HCT116 (cell line): ENCODE measurements around the gene CTAGE8.
"Not testable (repeated sequence)": the region's sequence is repeated elsewhere in the genome, so short reads cannot be mapped to it uniquely, and the experiment has no call there.

Source experiments
- CBX3 ChIP-seq: IDR thresholded peaks from 2 replicates; pipeline ENCODE4 v1.6.1; 2012; ENCODE audit warnings: low read depth
- EZH2 ChIP-seq: fragments of 200-600 bp; sonication (generic); IDR thresholded peaks from 2 replicates; pipeline ENCODE4 v1.6.1; 2017; ENCODE audit warnings: antibody characterized with exemption, mixed run types
- FOSL1 ChIP-seq: IDR thresholded peaks from 2 replicates; pipeline ENCODE4 v1.6.1; 2012; ENCODE audit warnings: low read depth
- JUND ChIP-seq: IDR thresholded peaks from 2 replicates; pipeline ENCODE4 v1.6.1; 2012
- MAX ChIP-seq: IDR thresholded peaks from 2 replicates; pipeline ENCODE4 v1.6.1; 2012
- POLR2A ChIP-seq: IDR thresholded peaks from 2 replicates; pipeline ENCODE4 v1.7.0; 2011; ENCODE audit warnings: borderline replicate concordance; ENCODE audit not compliant: insufficient read depth, insufficient read length; ENCODE audit errors: extremely low read depth
- REST ChIP-seq: IDR thresholded peaks from 2 replicates; pipeline ENCODE4 v1.6.1; 2012; ENCODE audit warnings: low read depth
- SIN3A ChIP-seq: IDR thresholded peaks from 2 replicates; pipeline ENCODE4 v1.6.1; 2012; ENCODE audit warnings: low read depth
- SP1 ChIP-seq: IDR thresholded peaks from 2 replicates; pipeline ENCODE4 v1.6.1; 2012; ENCODE audit warnings: low read depth
- SRF ChIP-seq: IDR thresholded peaks from 2 replicates; pipeline ENCODE4 v1.6.1; 2012; ENCODE audit warnings: low read depth
- ZNF274 ChIP-seq: fragments of 200-500 bp; sonication (Bioruptor generic); IDR thresholded peaks from 2 replicates; pipeline ENCODE4 v1.6.1; 2014; ENCODE audit warnings: mild to moderate bottlenecking, low read depth, low read length, inconsistent platforms
- TF ChIP-seq, protein P1 (sequence below), 3 experiments: fragments of 200-600 bp in 1 of 3; sonication (generic) in 1 of 3; IDR thresholded peaks in 2 of 3; conservative IDR thresholded peaks in 1 of 3; 2 replicates each; pipeline ENCODE4 v1.5.1; 2012 to 2017; ENCODE audit warnings: low read depth in 2 of 3, low read length in 2 of 3, antibody characterized with exemption in 1 of 3, borderline replicate concordance in 1 of 3, control low read depth in 1 of 3, mild to moderate bottlenecking in 1 of 3, mixed read lengths in 1 of 3, mixed run types in 1 of 3, moderate library complexity in 1 of 3; ENCODE audit not compliant: insufficient read depth in 1 of 3

DNA sequence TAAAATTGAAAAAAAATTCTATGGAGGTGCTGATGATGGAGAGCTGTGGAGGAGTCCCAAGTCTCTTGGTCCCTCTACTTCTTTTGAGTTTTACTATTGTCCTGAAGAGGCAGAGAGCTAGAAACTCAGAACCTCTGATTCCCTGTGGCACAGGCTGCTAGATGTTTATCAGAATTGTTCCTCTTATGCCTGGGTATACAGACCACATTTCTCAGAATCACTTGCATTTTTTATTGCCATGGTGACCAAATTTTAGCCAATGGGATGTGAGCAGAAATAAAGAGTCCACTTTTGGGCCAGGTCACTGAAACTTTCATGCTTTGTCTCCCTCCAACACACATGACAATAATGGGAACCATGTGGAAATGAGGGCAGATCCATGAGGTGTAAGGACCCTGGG lies 45.4 kb downstream of the CTAGE8 start:
- TF ChIP-seq POLR2A, SP1, ZNF274, CBX3, SIN3A, MAX, EZH2, REST, JUND, FOSL1, SRF: not testable (repeated sequence)
- TF ChIP-seq, protein P1, sequence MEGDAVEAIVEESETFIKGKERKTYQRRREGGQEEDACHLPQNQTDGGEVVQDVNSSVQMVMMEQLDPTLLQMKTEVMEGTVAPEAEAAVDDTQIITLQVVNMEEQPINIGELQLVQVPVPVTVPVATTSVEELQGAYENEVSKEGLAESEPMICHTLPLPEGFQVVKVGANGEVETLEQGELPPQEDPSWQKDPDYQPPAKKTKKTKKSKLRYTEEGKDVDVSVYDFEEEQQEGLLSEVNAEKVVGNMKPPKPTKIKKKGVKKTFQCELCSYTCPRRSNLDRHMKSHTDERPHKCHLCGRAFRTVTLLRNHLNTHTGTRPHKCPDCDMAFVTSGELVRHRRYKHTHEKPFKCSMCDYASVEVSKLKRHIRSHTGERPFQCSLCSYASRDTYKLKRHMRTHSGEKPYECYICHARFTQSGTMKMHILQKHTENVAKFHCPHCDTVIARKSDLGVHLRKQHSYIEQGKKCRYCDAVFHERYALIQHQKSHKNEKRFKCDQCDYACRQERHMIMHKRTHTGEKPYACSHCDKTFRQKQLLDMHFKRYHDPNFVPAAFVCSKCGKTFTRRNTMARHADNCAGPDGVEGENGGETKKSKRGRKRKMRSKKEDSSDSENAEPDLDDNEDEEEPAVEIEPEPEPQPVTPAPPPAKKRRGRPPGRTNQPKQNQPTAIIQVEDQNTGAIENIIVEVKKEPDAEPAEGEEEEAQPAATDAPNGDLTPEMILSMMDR (IDR thresholded peaks at IDR 0.05 in 2 of 3, conservative IDR thresholded peaks at IDR 0.05 in 1 of 3; ENCODE audit: borderline replicate concordance in 1 of 3, insufficient read depth in 1 of 3, low read depth in 2 of 3, low read length in 2 of 3), result not testable (repeated sequence)
